HG03066 (cell line): ENCODE measurements around the gene SPON1.
"Not testable (repeated sequence)": the region's sequence is repeated elsewhere in the genome, so short reads cannot be mapped to it uniquely, and the experiment has no call there.

ENCODE experiments used
- ATAC-seq: cut with Tn5 transposase; IDR thresholded peaks from one replicate; pipeline ENCODE4 v1.9.1; 2021; ENCODE audit warnings: low read depth; ENCODE audit not compliant: unreplicated experiment

The SPON1 gene

GRCh38 chr11:14075118-14076078 is 112.9 kb downstream of the SPON1 start:
- no peak for ATAC-seq

GRCh38 chr11:14079011-14079410 is 116.5 kb downstream of the SPON1 start:
- no peak for ATAC-seq

- no peak for ATAC-seq
Measured at GRCh38 chr11:14079797-14080196, 117.3 kb downstream of the SPON1 start.

GRCh38 chr11:14081581-14082231 is 119.2 kb downstream of the SPON1 start:
- ATAC-seq: no peak

DNA sequence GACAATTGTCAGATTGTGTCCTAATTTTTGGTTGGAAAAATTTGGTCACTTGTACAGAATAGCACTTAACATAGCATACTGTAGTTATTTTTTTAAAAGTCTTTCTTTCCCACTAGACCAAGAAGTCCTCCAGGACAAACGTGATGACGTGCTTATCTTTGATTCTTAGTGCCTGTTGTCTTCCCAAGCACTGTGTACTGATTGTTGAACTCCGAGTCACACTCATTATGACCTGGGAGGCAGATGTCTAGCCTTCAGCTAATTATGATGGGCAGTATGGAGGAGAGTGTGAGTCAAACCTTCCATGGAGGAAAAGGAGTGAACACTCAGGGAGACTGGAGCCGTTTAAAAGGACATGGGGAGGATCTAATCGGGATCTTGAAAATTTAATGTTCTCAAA is 119.8 kb downstream of the SPON1 start:
- ATAC-seq: no peak

DNA sequence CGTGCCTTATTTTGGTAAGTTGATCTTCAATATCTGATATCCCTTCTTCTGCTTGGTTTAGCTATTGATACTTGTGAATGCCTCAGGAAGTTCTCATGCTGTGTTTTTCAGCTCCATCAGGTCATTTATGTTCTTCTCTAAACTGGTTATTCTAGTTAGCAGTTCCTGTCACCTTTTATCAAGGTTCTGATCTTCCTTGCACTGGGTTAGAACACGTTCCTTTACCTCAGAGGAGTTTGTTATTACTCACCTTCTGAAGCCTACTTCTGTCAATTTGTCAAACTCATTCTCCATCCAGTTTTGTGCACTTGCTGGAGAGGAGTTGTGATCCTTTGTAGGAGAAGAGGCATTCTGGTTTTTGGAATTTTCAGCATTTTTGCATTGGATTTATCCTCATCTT is 126.3 kb downstream of the SPON1 start:
- ATAC-seq: not testable (repeated sequence)

GRCh38 chr11:14089690-14090462 is 127.4 kb downstream of the SPON1 start:
- ATAC-seq: no peak

GRCh38 chr11:14090631-14091030 is 128.1 kb downstream of the SPON1 start:
- ATAC-seq: not testable (repeated sequence)

- no peak for ATAC-seq
Measured at GRCh38 chr11:14093065-14093464, 130.5 kb downstream of the SPON1 start.

DNA sequence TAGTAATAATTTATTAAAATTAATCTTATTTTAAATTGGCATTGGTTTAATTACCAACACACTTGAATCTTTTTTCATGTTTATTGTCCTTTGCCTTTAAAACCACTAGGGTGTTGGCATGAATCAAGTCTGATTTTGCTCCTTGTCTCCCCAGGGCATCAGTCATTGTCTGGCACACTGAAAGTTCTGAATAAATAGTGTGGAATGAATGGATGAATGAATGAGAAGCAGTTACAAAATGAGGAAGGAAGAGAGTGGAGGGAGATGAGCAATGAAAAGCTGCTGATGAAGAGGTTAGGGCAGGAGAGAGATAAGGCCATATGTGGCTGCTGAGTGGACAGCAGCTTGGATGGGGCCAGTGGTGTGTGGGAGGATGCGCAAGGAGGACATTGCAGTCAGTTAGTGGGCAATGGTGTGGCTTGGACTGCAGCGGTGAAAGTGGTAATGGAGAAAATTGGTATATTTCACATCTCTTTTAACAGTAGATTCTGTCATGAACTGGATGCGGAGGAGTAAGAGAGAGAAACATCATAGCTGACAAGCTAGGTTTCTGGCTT is 132.0 kb downstream of the SPON1 start:
- no peak for ATAC-seq

DNA sequence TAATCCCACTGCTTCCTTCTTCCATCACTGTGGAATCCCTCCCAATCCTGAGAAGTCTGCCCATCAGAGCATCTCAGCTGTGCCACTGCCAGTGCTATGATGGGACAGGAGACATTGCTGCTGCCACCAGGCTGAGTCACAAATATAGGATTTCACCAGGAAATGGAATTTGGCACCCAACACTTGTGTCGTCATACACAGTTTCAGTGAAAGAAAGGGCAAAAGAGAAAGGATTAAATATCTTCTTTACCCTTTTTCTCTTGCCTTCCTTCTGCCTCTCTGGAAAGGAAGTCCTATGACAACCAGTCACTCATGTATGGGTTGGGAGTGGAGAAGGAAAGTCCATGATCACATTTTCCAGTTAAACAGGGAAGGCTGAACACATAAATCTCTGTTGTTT is 133.4 kb downstream of the SPON1 start:
- no peak for ATAC-seq

DNA sequence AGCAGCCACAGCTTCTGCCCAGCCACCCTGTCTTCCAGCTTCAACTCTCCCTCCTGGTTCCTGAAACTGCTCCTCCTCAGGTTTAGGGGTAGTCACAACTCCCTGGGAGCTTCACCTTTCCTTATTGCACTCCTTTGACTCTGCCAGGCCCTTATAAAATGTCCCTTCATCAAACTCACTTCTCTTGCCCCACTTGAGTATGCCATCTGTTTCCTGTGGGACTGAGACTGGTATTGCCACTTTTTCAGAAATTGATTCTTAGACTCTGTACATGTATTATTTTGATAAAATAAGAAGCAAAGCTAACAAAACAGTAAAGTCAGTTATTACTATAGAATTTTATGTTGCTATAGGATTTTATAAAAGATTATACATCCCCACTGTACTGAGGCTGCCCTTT is 134.1 kb downstream of the SPON1 start:
- ATAC-seq: no peak

- ATAC-seq: no peak
Measured at GRCh38 chr11:14101388-14101787, 138.9 kb downstream of the SPON1 start.

DNA sequence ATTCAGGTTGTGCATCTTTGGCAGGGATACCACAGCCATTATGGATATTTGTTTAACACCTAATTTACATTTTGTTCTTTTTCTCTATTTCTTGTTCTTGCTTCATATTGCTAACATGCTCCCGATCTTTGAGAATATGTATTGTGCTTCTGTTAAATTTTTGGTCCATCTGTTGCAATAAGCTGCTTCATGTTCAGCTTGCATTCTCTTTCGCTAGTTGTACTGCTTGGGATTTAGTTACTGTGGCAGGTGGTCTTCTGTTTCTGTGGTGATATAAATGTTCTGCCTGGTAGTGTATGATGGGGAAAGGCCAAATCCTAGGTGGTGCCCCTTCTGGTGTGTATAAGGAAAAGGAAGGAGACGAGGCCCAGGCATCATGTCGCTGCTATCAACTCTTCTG is 140.2 kb downstream of the SPON1 start:
- no peak for ATAC-seq

DNA sequence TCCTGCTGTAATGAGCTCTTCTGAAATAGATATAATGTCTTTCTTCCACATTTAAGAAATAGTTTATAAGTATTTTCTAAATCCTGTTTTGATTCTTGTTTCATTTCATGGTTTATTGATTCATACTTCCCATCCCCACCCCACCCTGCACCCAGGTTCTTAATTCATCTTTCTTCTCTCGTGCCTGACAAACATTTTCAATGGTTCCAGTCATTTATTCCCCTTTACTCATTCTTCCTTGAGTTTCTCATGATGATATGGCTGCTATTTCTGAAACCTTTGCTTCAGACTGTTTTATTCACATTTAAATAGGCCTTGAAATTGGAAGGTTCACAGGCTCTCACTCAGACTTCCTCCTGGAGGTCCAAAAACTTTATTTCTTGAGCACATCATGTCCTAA is 142.9 kb downstream of the SPON1 start:
- no peak for ATAC-seq

DNA sequence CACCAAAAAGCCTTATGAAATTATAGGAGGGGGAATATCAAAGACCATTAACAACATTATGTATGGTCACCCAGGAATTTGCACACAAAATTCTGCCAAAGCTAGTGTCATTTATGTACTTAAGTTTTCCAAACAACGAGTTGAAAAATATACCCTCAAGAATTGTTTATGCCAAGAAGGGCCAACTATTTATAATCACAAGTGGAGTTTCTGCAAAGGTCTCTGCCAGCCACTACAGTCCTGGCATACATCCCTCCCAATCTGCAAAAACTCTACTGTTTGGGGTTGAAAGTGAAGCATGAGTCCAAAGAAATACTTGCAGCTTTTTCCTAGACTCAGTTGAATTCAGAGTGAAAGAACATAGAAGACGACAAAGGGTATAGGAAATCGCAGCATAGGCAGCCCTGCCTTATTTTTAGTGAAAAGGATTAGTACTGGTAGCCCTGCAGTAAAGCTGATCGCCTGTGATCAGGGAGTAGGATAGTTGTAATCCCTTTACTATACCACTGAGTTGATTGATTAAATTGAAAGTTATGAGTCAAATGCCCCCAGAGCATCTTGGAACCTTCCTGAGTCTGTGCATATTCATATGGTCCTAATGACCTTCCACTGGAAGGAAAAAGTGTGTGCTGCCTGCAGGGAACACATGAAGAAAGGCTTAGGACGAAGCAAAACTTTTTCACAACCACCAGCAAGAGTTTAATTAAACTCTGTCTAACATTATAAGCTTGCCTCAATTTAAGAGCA is 144.0 kb downstream of the SPON1 start:
- ATAC-seq: no peak

- ATAC-seq: no peak
Measured at GRCh38 chr11:14107050-14107430, 144.5 kb downstream of the SPON1 start.

DNA sequence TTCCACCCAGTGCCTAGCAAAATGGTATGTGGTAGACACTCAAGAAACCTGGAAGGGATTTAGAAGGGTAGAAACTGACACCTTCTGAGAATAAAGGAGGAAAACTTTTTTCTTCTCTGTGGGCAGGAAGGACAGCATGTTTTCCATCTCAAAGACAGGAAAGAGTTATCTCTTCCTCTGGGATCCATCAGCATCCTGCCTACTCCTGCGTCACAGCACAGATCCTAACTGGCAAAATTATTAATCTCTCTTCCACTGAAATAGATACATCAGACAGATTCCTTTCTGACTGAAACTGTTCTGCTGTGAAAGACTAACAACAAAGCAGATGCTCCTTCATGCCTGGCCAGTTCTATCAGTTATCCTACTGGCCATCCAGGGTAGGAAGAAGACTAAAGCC is 147.2 kb downstream of the SPON1 start:
- ATAC-seq: no peak

GRCh38 chr11:14110629-14111028 is 148.1 kb downstream of the SPON1 start:
- no peak for ATAC-seq

- ATAC-seq: no peak
Measured at GRCh38 chr11:14111496-14111895, 149.0 kb downstream of the SPON1 start.
